ACHN (cell line): ENCODE measurements around the gene ACCS.

Source experiments
- DNase-seq: peaks from one replicate; pipeline ENCODE4 v3.0.0-alpha.2; 2015
- in situ Hi-C: cut with HindIII; loops from 2 replicates; pipeline ENCODE4 v1.10.0; 2017; ENCODE audit warnings: low sequenced_read_pairs, low pct_ligation_motif_present, low pct_unique_long_range_greater_than_20kb

The ACCS gene

DNA sequence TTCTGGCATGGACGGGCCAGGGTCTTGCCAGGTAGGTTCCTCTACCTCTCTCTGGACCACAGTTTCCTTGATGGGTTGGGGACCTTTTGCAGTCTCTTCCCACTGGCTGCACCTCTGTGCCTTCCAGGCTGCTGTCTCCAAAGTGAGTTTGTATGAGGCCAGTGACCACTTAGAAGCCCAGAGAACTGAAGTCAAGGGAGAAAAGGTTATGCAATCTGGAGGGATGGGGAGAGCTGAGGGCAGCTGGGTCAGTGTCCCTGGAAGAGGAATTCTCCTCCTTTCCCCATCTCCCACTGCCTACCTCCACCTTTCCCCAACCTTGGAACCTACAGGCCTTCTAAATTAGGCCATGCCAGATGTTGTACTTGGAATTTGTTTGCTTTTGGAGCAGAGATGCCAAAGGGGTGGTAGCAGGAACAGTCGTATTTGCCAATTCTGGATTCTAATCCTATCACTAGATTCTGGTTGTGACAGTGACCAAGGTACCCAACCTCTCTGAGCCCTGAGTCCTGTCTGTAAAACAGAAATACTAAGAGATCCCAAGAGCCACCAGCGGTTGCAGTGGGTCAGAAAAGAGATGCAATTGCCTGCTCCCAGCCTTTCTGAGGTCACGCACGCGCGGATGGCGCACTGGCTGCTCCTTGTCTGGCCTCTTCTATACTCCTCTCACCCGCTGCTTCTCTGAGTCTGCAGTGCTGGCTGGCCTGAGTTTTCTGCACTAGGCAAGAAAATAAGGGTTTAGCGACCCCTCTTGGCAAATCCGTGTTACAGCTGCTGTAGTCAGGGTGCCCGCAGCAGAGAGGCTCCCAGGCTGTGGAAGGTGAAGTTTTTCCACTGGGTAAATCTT lies 29.0 kb upstream of the ACCS start:
- peak; percentile 71 for DNase-seq
- in situ Hi-C loops, result no loop called here

GRCh38 chr11:44037658-44037998 lies 28.4 kb upstream of the ACCS start:
- DNase-seq, result no peak

DNA sequence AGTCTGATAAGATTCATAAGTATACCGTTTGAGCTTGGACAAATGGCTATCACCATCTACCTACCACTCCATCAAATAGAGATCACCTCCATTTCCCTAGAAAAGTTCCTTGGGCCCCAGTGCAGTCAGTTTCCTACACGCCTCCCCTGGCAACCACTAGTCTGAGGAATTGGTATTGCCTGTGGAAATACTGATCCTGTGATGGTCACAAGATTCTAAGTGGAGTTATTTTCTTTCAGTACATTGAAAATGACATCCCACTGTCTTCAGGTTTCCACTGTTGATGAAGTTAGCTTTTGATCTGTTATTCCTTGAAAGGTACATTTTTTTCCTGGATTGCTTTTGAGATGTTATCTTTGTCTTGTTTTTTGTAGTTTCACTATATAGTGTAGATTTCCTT lies 22.9 kb upstream of the ACCS start:
- in situ Hi-C loops, result no loop called here

More at GRCh38 chr11:44037658-44037998, 28.4 kb upstream of the ACCS start:
- in situ Hi-C loops, result no loop called here

DNA sequence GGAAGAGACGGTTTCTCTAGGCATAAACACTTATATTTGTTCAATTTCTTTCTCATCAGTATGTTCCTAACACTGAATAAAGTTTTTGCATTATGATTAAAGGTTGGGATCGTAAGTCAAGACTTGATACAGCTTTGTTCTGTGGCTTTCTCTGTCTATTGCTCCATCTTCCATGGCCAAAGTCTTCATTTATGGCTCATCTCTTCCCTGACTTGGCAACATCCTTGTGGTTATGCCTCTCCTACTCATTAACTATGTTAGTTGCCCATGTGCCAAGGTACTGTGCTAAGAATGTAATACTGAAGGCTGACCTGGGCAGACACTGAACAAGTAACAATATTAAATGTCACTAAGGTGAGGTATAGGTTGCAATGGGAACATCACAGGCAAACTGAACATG lies 19.9 kb upstream of the ACCS start:
- no peak for DNase-seq
- in situ Hi-C loops, result no loop called here

More for the DNA sequence above, 22.9 kb upstream of the ACCS start:
- DNase-seq, result no peak

- DNase-seq, result no peak
- in situ Hi-C loops, result no loop called here
Observed at GRCh38 chr11:44047298-44047697, 18.8 kb upstream of the ACCS start.

GRCh38 chr11:44047931-44048431 lies 18.1 kb upstream of the ACCS start, which contains the start of gene ACCSL:
TSS of gene ACCSL (plus strand) at chr11:44047981. CDS start at chr11:44048037, 56 bp downstream.
- no peak for DNase-seq
- in situ Hi-C loops, result no loop called here

DNA sequence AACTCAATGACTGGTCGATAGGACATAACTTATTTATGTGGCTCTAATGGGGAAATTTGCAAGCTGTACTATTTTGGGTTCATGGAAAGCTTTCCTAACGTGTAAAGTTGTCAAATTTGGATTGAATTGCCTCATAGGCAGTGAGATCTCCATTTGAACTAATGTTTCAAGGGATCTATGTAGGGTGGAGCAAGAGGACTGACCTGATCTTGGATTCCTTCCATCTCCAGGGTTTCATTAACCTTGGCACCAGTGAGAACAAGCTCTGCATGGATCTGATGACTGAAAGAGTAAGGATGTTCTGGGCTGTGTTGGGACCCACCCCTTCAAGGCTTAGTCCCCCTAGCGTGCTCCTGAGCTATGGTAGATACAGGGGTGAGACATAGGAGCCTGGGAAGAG lies 16.2 kb upstream of the ACCS start:
- in situ Hi-C loops, result no loop called here
- DNase-seq, result no peak

- in situ Hi-C loops, result no loop called here
- no peak for DNase-seq
Observed at GRCh38 chr11:44051171-44051570, 14.9 kb upstream of the ACCS start.

DNA sequence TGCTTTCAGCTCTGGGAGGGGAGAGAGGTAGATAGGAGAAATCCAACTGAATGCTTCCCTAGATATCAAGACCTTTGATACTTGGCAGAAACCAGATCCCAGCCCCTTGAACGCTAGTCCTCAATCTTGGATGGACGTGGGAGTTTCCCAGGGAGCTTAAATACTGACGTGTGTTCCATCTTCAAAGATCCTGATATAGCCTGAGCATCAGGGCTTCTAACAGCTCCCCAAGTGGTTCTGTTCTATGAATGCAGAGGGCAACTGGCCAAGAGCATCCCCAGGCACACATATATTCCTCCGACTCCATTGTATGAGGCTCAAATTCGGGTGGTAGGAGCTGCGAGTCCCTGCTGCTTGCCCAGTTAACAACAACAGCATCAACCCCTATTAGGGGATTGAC lies 8.7 kb upstream of the ACCS start:
- DNase-seq, result no peak
- in situ Hi-C loops, result no loop called here

DNA sequence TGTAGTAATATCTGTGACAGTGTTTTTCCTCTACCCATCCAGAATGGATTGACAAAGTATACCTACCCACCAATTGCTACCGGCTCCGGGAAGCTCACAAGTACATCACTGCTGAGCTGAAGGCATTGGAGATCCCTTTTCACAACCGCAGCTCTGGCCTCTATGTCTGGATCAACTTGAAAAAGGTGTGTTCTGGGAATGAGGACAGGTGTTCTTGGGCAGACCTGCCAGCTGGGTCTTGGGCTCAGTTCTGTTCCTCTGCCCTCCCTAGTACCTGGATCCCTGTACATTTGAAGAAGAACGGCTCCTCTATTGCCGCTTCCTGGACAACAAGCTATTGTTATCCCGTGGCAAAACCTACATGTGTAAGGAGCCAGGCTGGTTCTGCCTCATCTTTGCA lies 7.8 kb upstream of the ACCS start:
- no peak for DNase-seq
- in situ Hi-C loops, result no loop called here

GRCh38 chr11:44065161-44065661 lies 859 bp upstream of the ACCS start:
- DNase-seq, result no peak
- in situ Hi-C loops, result no loop called here

DNA sequence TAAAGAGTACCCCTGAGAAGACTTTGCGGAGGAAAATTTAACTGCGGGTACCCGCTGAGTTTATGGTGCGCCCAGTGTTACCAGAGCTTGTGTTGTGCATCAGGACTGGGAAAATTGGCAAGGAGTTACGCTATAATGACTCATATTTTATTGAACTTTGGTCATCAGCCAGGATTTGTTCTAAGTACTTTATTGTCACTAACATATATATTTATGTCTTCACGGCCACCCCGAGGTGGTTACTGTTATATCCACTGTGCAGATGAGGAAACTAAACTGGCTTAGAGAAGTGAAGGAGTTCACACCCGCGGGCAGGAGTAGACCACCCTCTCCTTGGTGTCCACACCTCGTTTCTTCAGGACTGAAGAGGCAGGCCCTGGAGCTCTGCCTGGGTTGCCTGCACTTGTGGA lies 667 bp downstream of the ACCS start:
- in situ Hi-C loops, result no loop called here
- DNase-seq, result peak; percentile 45

- in situ Hi-C loops, result no loop called here
- no peak for DNase-seq
Observed at GRCh38 chr11:44067266-44067665, 1.2 kb downstream of the ACCS start.

GRCh38 chr11:44068180-44068579 lies 2.1 kb downstream of the ACCS start:
- in situ Hi-C loops, result no loop called here
- no peak for DNase-seq

DNA sequence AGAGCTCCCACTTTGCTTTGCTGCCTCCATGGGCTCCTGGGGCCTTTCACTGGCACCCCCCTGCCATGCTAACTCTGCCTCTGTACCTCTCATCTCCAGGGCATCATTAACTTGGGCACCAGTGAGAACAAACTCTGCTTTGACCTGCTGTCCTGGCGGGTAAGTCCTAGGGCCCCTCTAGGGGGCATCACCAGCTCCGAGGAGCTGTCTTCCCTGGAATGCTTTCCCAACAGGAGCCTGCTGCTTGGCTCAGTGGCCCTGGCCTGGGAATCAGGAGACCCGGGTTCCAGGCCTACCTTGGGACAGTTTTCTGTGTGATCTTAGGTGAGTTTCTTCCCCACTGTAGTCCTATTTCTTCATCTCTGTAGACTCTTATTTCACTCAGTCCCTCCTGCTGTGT lies 5.1 kb downstream of the ACCS start:
- no peak for DNase-seq

GRCh38 chr11:44072757-44073658 lies 6.9 kb downstream of the ACCS start:
- in situ Hi-C loops, result no loop called here
- no peak for DNase-seq

More for the DNA sequence above, 5.1 kb downstream of the ACCS start:
- in situ Hi-C loops, result no loop called here

DNA sequence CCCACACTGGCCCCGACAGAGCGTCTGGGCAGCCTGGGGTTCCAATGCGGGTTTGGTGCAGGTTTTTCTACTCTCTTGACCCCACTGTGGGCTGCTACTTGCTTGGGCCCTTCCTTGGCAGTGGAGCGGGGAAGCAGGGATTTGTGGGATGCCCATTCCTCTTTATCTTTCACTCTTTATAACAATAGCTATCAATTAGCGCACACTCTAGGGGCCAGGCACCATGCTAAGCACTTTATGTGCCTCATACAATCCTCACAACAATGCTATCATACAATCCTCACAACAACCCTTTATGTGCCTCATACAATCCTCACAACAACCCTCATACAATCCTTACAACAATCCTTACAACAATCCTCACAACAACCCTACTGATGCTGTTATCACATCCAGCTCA lies 12.7 kb downstream of the ACCS start:
- in situ Hi-C loops, result no loop called here
- DNase-seq, result no peak

GRCh38 chr11:44079376-44079775 lies 13.3 kb downstream of the ACCS start:
- in situ Hi-C loops, result no loop called here
- no peak for DNase-seq

DNA sequence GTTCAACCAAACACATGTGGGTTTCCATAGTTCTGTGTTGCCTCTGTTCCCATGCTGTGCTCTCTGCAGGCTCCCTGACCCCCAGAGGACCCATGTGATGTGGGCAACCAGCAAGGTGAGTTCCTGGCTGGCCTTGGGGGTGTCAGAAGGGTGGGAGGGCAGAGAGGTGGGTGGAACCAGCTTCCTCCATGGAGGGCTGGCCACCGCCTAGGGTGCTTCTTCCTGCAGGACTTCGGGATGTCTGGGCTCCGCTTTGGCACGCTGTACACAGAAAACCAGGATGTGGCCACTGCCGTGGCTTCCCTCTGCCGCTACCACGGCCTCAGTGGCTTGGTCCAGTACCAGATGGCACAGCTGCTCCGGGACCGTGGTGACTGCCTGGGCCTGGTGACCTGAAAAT lies 14.9 kb downstream of the ACCS start:
- DNase-seq, result no peak
- in situ Hi-C loops, result no loop called here
